Heart left ventricle (tissue), 16 donors: ENCODE data around the gene ANKRD61. TPM values are rescaled to one million over a fixed set of nuclear protein-coding genes. Genes with fewer than 3 reads are reported as not detected.
"Not testable (repeated sequence)": the region's sequence is repeated elsewhere in the genome, so short reads cannot be mapped to it uniquely, and the experiment has no call there.

Source experiments
- ATAC-seq, 4 donors: fragments of 200-7000 bp; cut with Tn5 transposase; one replicate each; pipeline ENCODE4 v1.9.1; 2020 to 2022; ENCODE audit warnings: moderate library complexity in 4 of 4, mild to moderate bottlenecking in 3 of 4, moderate number of reproducible peaks in 1 of 4
- DNase-seq, 5 donors: peaks; one replicate each; pipeline ENCODE4 v3.0.0-alpha.2; 2020
- H3K27ac ChIP-seq, 12 donors: fragments of 200-600 bp; sonication (generic) in 4 of 12; one replicate each; pipeline versions ENCODE4 v1.5.0 to v1.8.0; 2016 to 2022; ENCODE audit warnings: mild to moderate bottlenecking in 2 of 12
- H3K27me3 ChIP-seq, 9 donors: fragments of 200-600 bp; sonication (generic) in 2 of 9; one replicate each; pipeline versions ENCODE4 v1.5.1 to v1.8.0; 2016 to 2022; ENCODE audit warnings: mild to moderate bottlenecking in 3 of 9
- H3K36me3 ChIP-seq, 9 donors: fragments of 200-600 bp; sonication (generic) in 2 of 9; one replicate each; pipeline versions ENCODE4 v1.5.0 to v1.8.0; 2018 to 2022; ENCODE audit warnings: mild to moderate bottlenecking in 2 of 9
- H3K4me1 ChIP-seq, 12 donors: fragments of 200-600 bp; sonication (generic) in 4 of 12; one replicate each; pipeline versions ENCODE4 v1.5.0 to v1.8.0; 2016 to 2022; ENCODE audit warnings: mild to moderate bottlenecking in 3 of 12
- H3K4me3 ChIP-seq, 12 donors: fragments of 200-600 bp; sonication (generic) in 4 of 12; one replicate each; pipeline versions ENCODE4 v1.5.0 to v1.8.0; 2017 to 2022; ENCODE audit warnings: mild to moderate bottlenecking in 9 of 12, moderate library complexity in 4 of 12
- H3K9me3 ChIP-seq, 12 donors: fragments of 200-600 bp; sonication (generic) in 4 of 12; one replicate each; pipeline versions ENCODE4 v1.5.0 to v1.8.0; 2016 to 2022; ENCODE audit warnings: mild to moderate bottlenecking in 1 of 12
- POLR2A ChIP-seq, 2 donors: fragments of 450-650 bp; IDR thresholded peaks; one replicate each; pipeline ENCODE4 v1.6.1; 2017; ENCODE audit warnings: antibody characterized with exemption in 2 of 2, mild to moderate bottlenecking in 2 of 2, moderate library complexity in 2 of 2
- WGBS, 4 donors: extraction: QIAGEN DNeasy Blood & Tissue Kit in 2 of 4; methylation state at CpG; one replicate each; pipeline versions ENCODE4 v1.1.5 to v1.1.7; 2013 to 2018; 5-methylcytosine and 5-hydroxymethylcytosine counted together
- intact Hi-C, 10 donors: fragments of 100-400 bp; cut with DNase I; formaldehyde crosslinking; loops; one replicate each; pipeline versions ENCODE4 v1.11.1 to v1.14.2; 2022
- polyA plus RNA-seq, 2 donors: library from polyadenylated mRNA; stranded (reverse); fragments of 200-250 nt; gene quantifications; one replicate each; pipeline ENCODE4 v1.2.3, GENCODE V29; 2013
- total RNA-seq, 9 donors: library from RNA; depleted of rRNA in 2 of 9; stranded (reverse); fragments of >200 nt in 2 of 9; fragmentation: NEBNext Ultra II Directional in 3 of 9; extraction: Animal tissue kit (Norgen Biotek cat#: 25700) in 3 of 9; gene quantifications; one replicate each; pipeline versions ENCODE4 v1.1.0 to v1.2.4, GENCODE V29; 2016 to 2023
- TF ChIP-seq, protein P1 (sequence below), 12 donors: fragments of 200-600 bp; sonication (generic) in 4 of 12; IDR thresholded peaks; one replicate each; pipeline versions ENCODE4 v1.5.0 to v1.8.0; 2018 to 2022; ENCODE audit warnings: antibody characterized with exemption in 12 of 12, mild to moderate bottlenecking in 5 of 12
- donor health status: ischemic (EF 13 %, LVEDD 7.1; RV severe dilation, severe dysfunction).
- donor health status: healthy with polysubstance abuse.
- donor health status: DM: no; HTN: yes; CAD: no.
- donor health status: DM: no; HTN: no; CAD: no.
- donor health status: ischemic (EF 25% LVEDD 6.9; RV normal size, moderate dysfunction).
- donor health status: ischemic (EF 25% LVEDD 5.7; RV mildly dilated, moderate dysfunction).
- donor health status: healthy.
- donor health status: DM: yes; HTN: yes; CAD: no.
- donor health status: ischemic (EF 35%, LVEDD 5.7; RV mildly dilated, moderate dysfunction).
- donor health status: nonischemic (EF 11% LVEDD 7.7; RV severe dilation, severe dysfunction).
- donor health status: DM: yes; HTN: yes; CAD: no.
- donor health status: PGD.
- donor health status: ischemic (EF 29% LVEDD 5.4; RV normal size, mild dysfunction).
- donor health status: nonischemic (EF 23%, LVEDD 6.1; RV moderate dilation, normal function).

The ANKRD61 gene
- total and polyA plus RNA-seq, 11 donors, result 0.19 to 0.28 (median 0.25) TPM; not detected in 8

DNA sequence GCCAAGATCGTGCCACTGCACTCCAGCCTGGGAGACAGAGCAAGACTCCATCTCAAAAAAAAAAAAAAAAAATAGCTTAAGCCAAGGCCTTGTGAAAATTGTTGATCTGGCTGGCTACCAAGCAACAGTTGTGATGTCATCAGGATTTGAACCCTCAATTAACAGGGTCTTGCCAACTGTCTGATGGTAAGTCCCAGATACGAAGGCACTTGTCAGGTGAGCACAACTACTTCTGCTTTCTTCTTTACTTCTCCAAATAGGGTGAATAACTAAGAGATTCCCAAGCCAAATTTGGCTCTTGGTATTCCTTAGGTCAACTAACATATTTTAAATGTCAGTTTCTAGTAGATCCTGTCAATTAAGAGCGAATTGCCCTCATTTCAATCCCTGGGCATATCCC, 47.4 kb downstream of the ANKRD61 start:
- Histone ChIP-seq H3K27ac (no peak overlapping the region), H3K9me3 (no peaks in the 10 kb centered on the region), H3K36me3 (no peaks in the 10 kb centered on the region), H3K4me1 (peaks cover 0 to 11% (median 0%) of the 10 kb centered on the region in 12 donors), H3K27me3 (no peaks in the 10 kb centered on the region), H3K4me3 (no peak overlapping the region)
- 91 to 92% (median 91%) methylated on average over 3 of the region's 3 CpGs for WGBS, 4 donors
- ATAC-seq (no peak), DNase-seq (no peak)
- TF ChIP-seq, protein P1, sequence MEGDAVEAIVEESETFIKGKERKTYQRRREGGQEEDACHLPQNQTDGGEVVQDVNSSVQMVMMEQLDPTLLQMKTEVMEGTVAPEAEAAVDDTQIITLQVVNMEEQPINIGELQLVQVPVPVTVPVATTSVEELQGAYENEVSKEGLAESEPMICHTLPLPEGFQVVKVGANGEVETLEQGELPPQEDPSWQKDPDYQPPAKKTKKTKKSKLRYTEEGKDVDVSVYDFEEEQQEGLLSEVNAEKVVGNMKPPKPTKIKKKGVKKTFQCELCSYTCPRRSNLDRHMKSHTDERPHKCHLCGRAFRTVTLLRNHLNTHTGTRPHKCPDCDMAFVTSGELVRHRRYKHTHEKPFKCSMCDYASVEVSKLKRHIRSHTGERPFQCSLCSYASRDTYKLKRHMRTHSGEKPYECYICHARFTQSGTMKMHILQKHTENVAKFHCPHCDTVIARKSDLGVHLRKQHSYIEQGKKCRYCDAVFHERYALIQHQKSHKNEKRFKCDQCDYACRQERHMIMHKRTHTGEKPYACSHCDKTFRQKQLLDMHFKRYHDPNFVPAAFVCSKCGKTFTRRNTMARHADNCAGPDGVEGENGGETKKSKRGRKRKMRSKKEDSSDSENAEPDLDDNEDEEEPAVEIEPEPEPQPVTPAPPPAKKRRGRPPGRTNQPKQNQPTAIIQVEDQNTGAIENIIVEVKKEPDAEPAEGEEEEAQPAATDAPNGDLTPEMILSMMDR (IDR thresholded peaks at IDR 0.05), result no peak
- TF ChIP-seq POLR2A (IDR thresholded peaks at IDR 0.05), result no peak
- intact Hi-C loops, result no loop called here

DNA sequence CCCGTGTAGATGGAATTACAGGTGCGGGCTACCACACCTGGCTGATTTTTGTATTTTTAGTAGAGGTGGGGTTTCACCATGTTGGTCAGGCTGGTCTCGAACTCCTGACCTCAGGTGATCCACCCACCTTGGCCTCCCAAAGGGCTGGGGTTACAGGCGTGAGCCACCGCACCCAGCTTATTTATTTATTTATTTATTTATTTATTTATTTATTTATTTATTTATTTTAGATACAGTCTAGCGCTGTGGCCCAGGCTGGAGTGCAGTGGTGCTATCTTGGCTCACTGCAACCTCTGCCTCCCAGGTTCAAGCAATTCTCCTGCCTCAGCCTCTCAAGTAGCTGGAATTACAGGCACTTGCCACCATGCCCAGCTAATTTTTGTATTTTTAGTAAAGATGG, 51.9 kb downstream of the ANKRD61 start:
- H3K4me3 ChIP-seq, ATAC-seq, H3K36me3 ChIP-seq, H3K27ac ChIP-seq, intact Hi-C loops, H3K27me3 ChIP-seq, DNase-seq, H3K9me3 ChIP-seq: not testable (repeated sequence)
- WGBS, 4 donors, result 91 to 98% (median 97%) methylated on average over 6 of the region's 6 CpGs
- H3K4me1 ChIP-seq, result peaks cover 0 to 11% (median 0%) of the 10 kb centered on the region in 12 donors

Other genes with a start within 250 kb of the ANKRD61 start
- 10 to 100 TPM; 22.6 to 34.8 (median 26.6) TPM for gene RNF216, start 249.7 kb upstream of the ANKRD61 start, total RNA-seq
- gene RNF216, start 249.7 kb upstream of the ANKRD61 start, polyA plus RNA-seq, result 10 to 100 TPM; 20.5 TPM
- not detected for gene OCM, start 150.6 kb upstream of the ANKRD61 start, total RNA-seq
- not detected for gene OCM, start 150.6 kb upstream of the ANKRD61 start, polyA plus RNA-seq
- gene CCZ1, start 132.6 kb upstream of the ANKRD61 start, total RNA-seq, result 10 to 100 TPM; 31.7 to 64.4 (median 52.1) TPM
- 10 to 100 TPM; 24.0 to 58.5 TPM for gene CCZ1, start 132.6 kb upstream of the ANKRD61 start, polyA plus RNA-seq
- under 1 TPM in 1 of 9 donors, not detected in 8; 0.80 TPM for gene RSPH10B, start 60.7 kb upstream of the ANKRD61 start, total RNA-seq
- gene RSPH10B, start 60.7 kb upstream of the ANKRD61 start, polyA plus RNA-seq, result under 1 TPM in 1 of 2 donors, not detected in 1; 0.03 TPM
- 10 to 100 TPM in 1 of 9 donors, 1 to 10 TPM in 8; 4.4 to 10.5 (median 7.0) TPM for gene PMS2, start 22.3 kb upstream of the ANKRD61 start, total RNA-seq
- 1 to 10 TPM; 2.4 to 3.5 TPM for gene PMS2, start 22.3 kb upstream of the ANKRD61 start, polyA plus RNA-seq
- 100 to 1,000 TPM in 1 of 9 donors, 10 to 100 TPM in 8; 40.5 to 105 (median 51.1) TPM for gene AIMP2, start 22.1 kb upstream of the ANKRD61 start, total RNA-seq
- gene AIMP2, start 22.1 kb upstream of the ANKRD61 start, polyA plus RNA-seq, result 10 to 100 TPM; 25.0 to 72.3 TPM
- gene EIF2AK1, start 27.8 kb downstream of the ANKRD61 start, total RNA-seq, result 100 to 1,000 TPM in 2 of 9 donors, 10 to 100 TPM in 7; 48.9 to 152 (median 58.5) TPM
- gene EIF2AK1, start 27.8 kb downstream of the ANKRD61 start, polyA plus RNA-seq, result 10 to 100 TPM; 27.3 to 34.5 TPM
- 1 to 10 TPM; 3.7 to 6.9 (median 4.9) TPM for gene USP42, start 73.6 kb downstream of the ANKRD61 start, total RNA-seq
- 1 to 10 TPM; 2.0 to 3.7 TPM for gene USP42, start 73.6 kb downstream of the ANKRD61 start, polyA plus RNA-seq
- 10 to 100 TPM; 17.2 to 49.7 (median 22.1) TPM for gene CYTH3, start 241.2 kb downstream of the ANKRD61 start, total RNA-seq
- gene CYTH3, start 241.2 kb downstream of the ANKRD61 start, polyA plus RNA-seq, result 10 to 100 TPM; 11.1 to 25.1 TPM